ENCODE data around the gene SPOPL. TPM values are rescaled to one million over a fixed set of nuclear protein-coding genes. Genes with fewer than 3 reads are reported as not detected.
"Not testable (repeated sequence)": the region's sequence is repeated elsewhere in the genome, so short reads cannot be mapped to it uniquely, and the experiment has no call there.

The SPOPL gene
- total and polyA plus RNA-seq, 8 donors = 3.1 to 60.0 (median 9.6) TPM

DNA sequence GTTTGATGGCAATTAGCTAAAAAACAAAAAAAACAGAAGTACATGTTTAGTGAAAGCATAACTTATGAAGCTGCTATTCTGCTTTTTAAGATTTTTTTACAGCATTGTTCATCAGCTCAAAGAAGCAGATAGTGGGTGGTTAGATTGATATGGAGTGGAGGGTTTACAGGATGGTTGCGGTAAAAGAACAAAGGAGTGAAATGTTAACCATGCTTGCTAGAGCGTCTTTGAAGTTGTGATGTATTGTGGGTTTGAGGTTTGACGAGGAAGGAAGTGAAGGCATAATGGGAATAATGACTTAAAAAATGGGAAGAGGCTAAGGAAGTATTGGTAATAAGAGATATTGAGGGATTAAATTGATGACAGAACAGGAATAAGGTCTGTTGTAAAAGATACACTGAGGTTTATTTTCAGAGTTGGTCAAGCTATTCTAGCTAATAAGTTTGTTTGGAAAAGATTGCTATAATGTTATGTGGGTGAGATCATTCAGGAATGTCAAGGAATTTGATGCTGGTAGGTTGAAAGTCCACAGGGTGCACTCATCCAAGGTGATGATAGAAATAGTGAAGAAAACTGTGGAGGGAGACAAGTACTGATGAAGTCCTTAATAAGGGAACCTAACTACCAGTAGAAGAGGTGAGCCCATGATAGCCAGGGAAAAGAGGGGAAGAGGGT lies 14.6 kb downstream of the SPOPL start:
- Histone ChIP-seq H3K36me3 (no peaks in the 10 kb centered on the region), H3K9me3 (no peaks in the 10 kb centered on the region), H3K27me3 (no peaks in the 10 kb centered on the region), H3K4me3 (no peak overlapping the region), H3K4me1 (peaks cover 10 to 72% (median 46%) of the 10 kb centered on the region in 4 donors), H3K27ac (no peak overlapping the region)
- 56 to 65% (median 60%) methylated on average over 3 of the region's 3 CpGs for WGBS, 5 donors
- TF ChIP-seq, protein P1, sequence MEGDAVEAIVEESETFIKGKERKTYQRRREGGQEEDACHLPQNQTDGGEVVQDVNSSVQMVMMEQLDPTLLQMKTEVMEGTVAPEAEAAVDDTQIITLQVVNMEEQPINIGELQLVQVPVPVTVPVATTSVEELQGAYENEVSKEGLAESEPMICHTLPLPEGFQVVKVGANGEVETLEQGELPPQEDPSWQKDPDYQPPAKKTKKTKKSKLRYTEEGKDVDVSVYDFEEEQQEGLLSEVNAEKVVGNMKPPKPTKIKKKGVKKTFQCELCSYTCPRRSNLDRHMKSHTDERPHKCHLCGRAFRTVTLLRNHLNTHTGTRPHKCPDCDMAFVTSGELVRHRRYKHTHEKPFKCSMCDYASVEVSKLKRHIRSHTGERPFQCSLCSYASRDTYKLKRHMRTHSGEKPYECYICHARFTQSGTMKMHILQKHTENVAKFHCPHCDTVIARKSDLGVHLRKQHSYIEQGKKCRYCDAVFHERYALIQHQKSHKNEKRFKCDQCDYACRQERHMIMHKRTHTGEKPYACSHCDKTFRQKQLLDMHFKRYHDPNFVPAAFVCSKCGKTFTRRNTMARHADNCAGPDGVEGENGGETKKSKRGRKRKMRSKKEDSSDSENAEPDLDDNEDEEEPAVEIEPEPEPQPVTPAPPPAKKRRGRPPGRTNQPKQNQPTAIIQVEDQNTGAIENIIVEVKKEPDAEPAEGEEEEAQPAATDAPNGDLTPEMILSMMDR (IDR thresholded peaks at IDR 0.05) = no peak
- intact Hi-C loops (cut with DNase I; ENCODE audit: low total_unique reads) = no loop called here
- DNase-seq = no peak

DNA sequence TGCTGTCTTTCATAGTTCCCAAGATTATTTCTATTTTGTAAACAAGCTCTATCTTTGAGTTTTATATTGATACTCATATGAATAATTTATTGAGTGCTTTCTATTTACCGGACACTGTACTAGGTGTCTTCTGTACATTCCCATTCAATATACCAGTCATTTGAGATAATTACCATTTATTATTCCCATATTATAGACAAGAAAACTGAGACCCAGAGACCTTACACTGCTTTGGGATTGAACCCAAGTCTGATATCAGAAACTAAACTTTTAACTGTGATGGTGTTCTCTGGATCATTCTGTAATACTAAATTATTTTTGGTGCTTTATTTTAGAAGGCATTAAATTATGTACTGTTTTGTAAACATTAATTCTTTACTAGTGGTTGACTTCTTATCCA lies 17.3 kb downstream of the SPOPL start:
- TF ChIP-seq POLR2AphosphoS5 (IDR thresholded peaks at IDR 0.05) = no peak
- no peak for TF ChIP-seq POLR2A (IDR thresholded peaks at IDR 0.05)
- no peak for TF ChIP-seq EP300 (IDR thresholded peaks at IDR 0.05)
- TF ChIP-seq, protein P1 (IDR thresholded peaks at IDR 0.05) = no peak
- H3K27me3 ChIP-seq = no peaks in the 10 kb centered on the region
- intact Hi-C loops (cut with DNase I; ENCODE audit: low total_unique reads) = no loop called here

DNA sequence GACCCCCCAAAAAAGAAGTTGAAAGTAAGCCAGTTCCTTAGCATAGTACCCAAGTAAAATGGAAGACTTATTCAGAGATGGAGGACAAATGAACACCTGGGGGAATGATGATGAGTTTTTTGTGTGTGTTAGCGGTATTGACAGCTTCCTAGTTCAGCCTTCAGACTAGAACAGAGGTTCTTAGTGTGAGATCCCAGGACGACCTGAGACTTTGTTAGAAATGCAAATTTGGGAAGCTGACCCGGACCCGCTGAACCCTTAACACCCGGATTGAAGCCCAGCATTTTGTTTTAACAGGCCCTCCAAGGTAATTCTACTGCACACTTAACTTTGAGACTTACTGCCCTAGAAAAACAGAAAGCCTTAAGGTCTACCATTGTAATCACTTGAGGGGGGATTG lies 20.3 kb downstream of the SPOPL start:
- H3K36me3 ChIP-seq = peaks cover 0 to 10% (median 7%) of the 10 kb centered on the region in 4 donors
- no peaks in the 10 kb centered on the region for H3K27me3 ChIP-seq
- peaks cover 0 to 8% (median 1%) of the 10 kb centered on the region in 4 donors for H3K9me3 ChIP-seq
- peaks cover 8 to 65% (median 37%) of the 10 kb centered on the region in 4 donors for H3K4me1 ChIP-seq
- TF ChIP-seq EP300 (IDR thresholded peaks at IDR 0.05) (no peak), POLR2AphosphoS5 (IDR thresholded peaks at IDR 0.05) (no peak), POLR2A (IDR thresholded peaks at IDR 0.05) (no peak)
- TF ChIP-seq, protein P1 (IDR thresholded peaks at IDR 0.05) = no peak
- DNase-seq = no peak
- 85 to 94% (median 87%) methylated on average over 5 of the region's 5 CpGs for WGBS, 5 donors
- no peak overlapping the region for H3K4me3 ChIP-seq
- intact Hi-C loops (cut with DNase I; ENCODE audit: low total_unique reads) = no loop called here
- no peak overlapping the region for H3K27ac ChIP-seq

More for the DNA sequence above, 17.3 kb downstream of the SPOPL start:
- H3K4me3 ChIP-seq = no peak overlapping the region
- 96 to 100% (median 97%) methylated on average over 1 of the region's 1 CpG for WGBS, 5 donors
- peaks cover 0 to 2% (median 0%) of the 10 kb centered on the region in 4 donors for H3K36me3 ChIP-seq
- H3K27ac ChIP-seq = no peak overlapping the region
- H3K4me1 ChIP-seq = peaks cover 17 to 89% (median 56%) of the 10 kb centered on the region in 4 donors
- peaks cover 0 to 4% (median 0%) of the 10 kb centered on the region in 4 donors for H3K9me3 ChIP-seq
- DNase-seq = no peak

DNA sequence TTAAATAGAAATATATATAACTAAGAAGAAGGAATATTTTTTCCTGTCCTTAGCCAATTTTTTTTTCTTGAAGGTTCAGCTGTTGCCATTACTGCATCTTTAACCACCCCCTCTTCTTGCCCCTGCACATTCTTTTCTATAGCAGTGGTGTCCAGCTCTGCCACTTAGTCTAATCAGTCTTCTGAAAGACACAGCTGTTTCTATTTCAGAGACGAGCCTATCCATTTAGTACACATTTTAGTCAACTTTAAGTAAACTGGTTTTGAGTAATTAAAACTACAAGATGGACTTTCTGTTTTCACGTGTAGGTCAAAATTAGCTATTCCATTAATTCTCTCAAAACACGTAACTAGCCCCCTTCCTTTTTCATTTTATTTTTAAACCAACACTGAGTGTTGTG lies 21.0 kb downstream of the SPOPL start:
- WGBS, 5 donors = 54 to 73% (median 67%) methylated on average over 3 of the region's 3 CpGs

DNA sequence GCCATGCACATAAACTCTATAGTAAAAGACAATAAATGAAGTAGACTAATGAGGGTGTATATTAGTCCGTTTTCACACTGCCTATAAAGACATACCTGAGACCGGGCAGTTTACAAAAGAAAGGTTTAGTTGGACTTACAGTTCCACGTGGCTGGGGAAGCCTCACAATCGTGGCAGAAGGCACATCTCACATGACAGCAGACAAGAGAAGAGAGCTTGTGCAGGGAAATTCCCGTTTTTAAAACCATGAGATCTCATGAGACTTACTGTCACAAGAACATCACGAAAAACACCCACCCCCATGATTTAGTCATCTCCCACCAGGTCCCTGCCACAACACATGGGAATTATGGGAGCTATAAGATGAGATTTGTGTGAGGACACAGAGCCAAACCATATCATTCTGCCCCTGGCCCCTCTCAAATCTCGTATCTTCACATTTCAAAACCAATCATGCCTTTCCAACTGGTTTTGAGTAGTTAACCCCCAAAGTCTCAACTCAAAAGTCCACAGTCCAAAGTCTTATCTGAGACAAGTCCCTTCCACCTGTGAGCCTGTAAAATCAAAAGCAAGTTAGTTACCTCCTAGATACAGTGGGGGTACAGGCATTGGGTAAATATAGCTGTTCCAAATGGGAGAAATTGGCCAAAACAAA lies 21.6 kb downstream of the SPOPL start:
- DNase-seq; H3K27me3 ChIP-seq; intact Hi-C loops (cut with DNase I; ENCODE audit: low total_unique reads); H3K4me3 ChIP-seq; H3K36me3 ChIP-seq; H3K27ac ChIP-seq; H3K9me3 ChIP-seq: not testable (repeated sequence)
- H3K4me1 ChIP-seq = peaks cover 10 to 63% (median 34%) of the 10 kb centered on the region in 4 donors
- 65 to 87% (median 75%) methylated on average over 7 of the region's 7 CpGs for WGBS, 5 donors

More for the DNA sequence above, 21.0 kb downstream of the SPOPL start:
- H3K4me3 ChIP-seq = no peak overlapping the region
- H3K4me1 ChIP-seq = peaks cover 10 to 60% (median 31%) of the 10 kb centered on the region in 4 donors
- peaks cover 0 to 10% (median 7%) of the 10 kb centered on the region in 4 donors for H3K36me3 ChIP-seq
- TF ChIP-seq, protein P1 (IDR thresholded peaks at IDR 0.05) = no peak
- TF ChIP-seq EP300 (IDR thresholded peaks at IDR 0.05) = no peak
- TF ChIP-seq POLR2A (IDR thresholded peaks at IDR 0.05) = no peak
- no peak for TF ChIP-seq POLR2AphosphoS5 (IDR thresholded peaks at IDR 0.05)
- intact Hi-C loops (cut with DNase I; ENCODE audit: low total_unique reads) = no loop called here
- no peak overlapping the region for H3K27ac ChIP-seq
- H3K27me3 ChIP-seq = no peaks in the 10 kb centered on the region
- no peak for DNase-seq
- peaks cover 0 to 8% (median 1%) of the 10 kb centered on the region in 4 donors for H3K9me3 ChIP-seq

DNA sequence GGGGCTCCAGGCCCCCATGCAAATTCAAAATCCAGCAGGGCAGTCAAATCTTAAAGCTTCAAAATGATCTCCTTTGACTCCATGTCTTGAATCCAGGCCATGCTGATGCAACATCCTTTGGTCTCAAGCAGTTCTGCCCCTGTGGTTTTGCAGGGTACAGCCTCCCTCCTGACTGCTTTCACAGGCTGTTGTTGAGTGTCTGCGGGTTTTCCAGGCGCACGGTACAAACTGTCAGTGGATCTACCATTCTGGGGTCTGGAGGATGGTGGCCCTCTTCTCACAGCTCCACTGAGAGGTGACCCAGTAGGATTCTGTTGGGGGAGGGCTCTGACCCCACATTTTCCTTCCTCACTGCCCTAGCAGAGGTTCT lies 22.1 kb downstream of the SPOPL start:
- H3K27me3 ChIP-seq; H3K27ac ChIP-seq; intact Hi-C loops (cut with DNase I; ENCODE audit: low total_unique reads); H3K36me3 ChIP-seq; H3K9me3 ChIP-seq; H3K4me3 ChIP-seq; DNase-seq: not testable (repeated sequence)
- 59 to 98% (median 81%) methylated on average over 3 of the region's 3 CpGs for WGBS, 5 donors
- peaks cover 10 to 63% (median 34%) of the 10 kb centered on the region in 4 donors for H3K4me1 ChIP-seq

DNA sequence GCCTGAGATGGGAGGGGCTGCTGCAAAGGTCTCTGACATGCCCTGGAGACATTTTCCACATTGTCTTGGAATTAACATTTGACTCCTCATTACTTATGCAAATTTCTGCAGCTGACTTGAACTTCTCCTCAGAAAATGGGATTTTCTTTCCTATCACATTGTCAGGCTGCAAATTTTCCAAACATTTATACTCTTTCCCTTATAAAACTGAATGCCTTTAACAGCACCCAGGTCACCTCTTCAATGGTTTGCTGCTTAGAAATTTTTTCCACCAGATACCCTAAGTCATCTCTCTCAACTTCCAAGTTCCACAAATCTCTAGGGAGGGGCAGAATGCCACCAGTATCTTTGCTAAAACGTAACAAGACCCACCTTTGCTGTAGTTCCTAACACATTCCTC lies 22.8 kb downstream of the SPOPL start:
- 96 to 100% (median 100%) methylated on average over 1 of the region's 1 CpG for WGBS, 5 donors
- H3K36me3 ChIP-seq = not testable (repeated sequence)

More for the DNA sequence above, 22.8 kb downstream of the SPOPL start:
- H3K4me3 ChIP-seq; H3K27me3 ChIP-seq; H3K9me3 ChIP-seq; DNase-seq; intact Hi-C loops (cut with DNase I; ENCODE audit: low total_unique reads); H3K27ac ChIP-seq: not testable (repeated sequence)
- H3K4me1 ChIP-seq = peaks cover 4 to 62% (median 32%) of the 10 kb centered on the region in 4 donors
